GM18505 (cell line): ENCODE results near the gene ZNF385A.

ENCODE experiments used
- ATAC-seq: cut with Tn5 transposase; IDR thresholded peaks from one replicate; pipeline ENCODE4 v1.9.1; 2021; ENCODE audit not compliant: unreplicated experiment
- POLR2A ChIP-seq: IDR thresholded peaks from 4 replicates; pipeline ENCODE4 v1.6.1; 2011; ENCODE audit warnings: borderline replicate concordance; ENCODE audit not compliant: insufficient read depth, insufficient read length; ENCODE audit errors: extremely low read depth

Gene ZNF385A

GRCh38 chr12:54394281-54394719 lies 9.8 kb upstream of the ZNF385A start:
- ATAC-seq = no peak
- TF ChIP-seq POLR2A = no peak

GRCh38 chr12:54393743-54394142 lies 9.2 kb upstream of the ZNF385A start:
- no peak for ATAC-seq
- no peak for TF ChIP-seq POLR2A

GRCh38 chr12:54393207-54393609 lies 8.7 kb upstream of the ZNF385A start:
- TF ChIP-seq POLR2A = no peak
- ATAC-seq = no peak

GRCh38 chr12:54392485-54393206 lies 8.1 kb upstream of the ZNF385A start:
- TF ChIP-seq POLR2A = no peak
- no peak for ATAC-seq

GRCh38 chr12:54390668-54391551 lies 6.4 kb upstream of the ZNF385A start:
- no peak for TF ChIP-seq POLR2A
- ATAC-seq = no peak

GRCh38 chr12:54390176-54390667 lies 5.7 kb upstream of the ZNF385A start:
- no peak for ATAC-seq
- TF ChIP-seq POLR2A = no peak

- no peak for ATAC-seq
- no peak for TF ChIP-seq POLR2A
These were observed 5.2 kb upstream of the ZNF385A start for GRCh38 chr12:54389607-54390175.

- no peak for ATAC-seq
- TF ChIP-seq POLR2A = no peak
These were observed 4.6 kb upstream of the ZNF385A start for GRCh38 chr12:54389134-54389508.

- TF ChIP-seq POLR2A = no peak
- ATAC-seq = no peak
These were observed 4.0 kb upstream of the ZNF385A start for GRCh38 chr12:54388237-54389133.

- no peak for ATAC-seq
- TF ChIP-seq POLR2A = no peak
These were observed 2.6 kb upstream of the ZNF385A start for GRCh38 chr12:54387114-54387467.

- ATAC-seq = no peak
- TF ChIP-seq POLR2A = no peak
These were observed 2.0 kb upstream of the ZNF385A start for GRCh38 chr12:54386403-54387113.

- ATAC-seq = no peak
- no peak for TF ChIP-seq POLR2A
These were observed 850 bp upstream of the ZNF385A start for GRCh38 chr12:54385251-54385914.
